Activated B cell treated with CpG ODN at 0.5 μM for 24 hours (primary cell): Measurements from ENCODE around the gene SH3BP5L. TPM values are rescaled to one million over a fixed set of nuclear protein-coding genes. Genes with fewer than 3 reads are reported as not detected.
"Not testable (repeated sequence)": the region's sequence is repeated elsewhere in the genome, so short reads cannot be mapped to it uniquely, and the experiment has no call there.

Experiments
- ATAC-seq: fragments of 200-7000 bp; cut with Tn5 transposase; one replicate; pipeline ENCODE4 v1.10.0; 2021; ENCODE audit warnings: low read depth, mild to moderate bottlenecking, moderate library complexity
- CTCF ChIA-PET: fragments of 350-600 bp; sonication (Branson Sonifier 250); formaldehyde crosslinking; loops from one replicate; lab custom pipeline; 2021; ENCODE audit warnings: antibody characterized with exemption; lab: Charles Lee
- POLR2A ChIA-PET: fragments of 350-600 bp; sonication (Branson Sonifier 250); formaldehyde crosslinking; loops from one replicate; lab custom pipeline; 2021; ENCODE audit warnings: antibody characterized with exemption; lab: Charles Lee
- DNase-seq: peaks from one replicate; pipeline ENCODE4 v3.0.0; 2022
- H3K27ac Mint-ChIP-seq: one replicate; pipeline ENCODE4 v1.8.0; 2020; ENCODE audit warnings: mixed read lengths
- H3K27me3 Mint-ChIP-seq: one replicate; pipeline ENCODE4 v1.8.0; 2021; ENCODE audit warnings: mixed read lengths
- H3K36me3 Mint-ChIP-seq: one replicate; pipeline ENCODE4 v1.8.0; 2021; ENCODE audit warnings: low read depth, mixed read lengths
- H3K4me1 Mint-ChIP-seq: one replicate; pipeline ENCODE4 v1.8.0; 2021; ENCODE audit warnings: mixed read lengths
- H3K4me3 Mint-ChIP-seq: one replicate; pipeline ENCODE4 v1.8.0; 2020; ENCODE audit warnings: mild to moderate bottlenecking, mixed read lengths
- H3K9me3 Mint-ChIP-seq: one replicate; pipeline ENCODE4 v1.8.0; 2020; ENCODE audit warnings: mixed read lengths
- intact Hi-C: fragments of 100-400 bp; cut with micrococcal nuclease; formaldehyde crosslinking; loops from one replicate; pipeline ENCODE4 v1.15.1; 2024
- total RNA-seq: library from RNA; stranded (reverse); gene quantifications from 2 replicates; pipeline ENCODE4 v1.2.3, GENCODE V29; 2022
- TF ChIP-seq, protein P1 (sequence below): fragments of 200-600 bp; IDR thresholded peaks from one replicate; pipeline ENCODE4 v1.8.0; 2022; ENCODE audit warnings: antibody characterized with exemption, mild to moderate bottlenecking

The SH3BP5L gene
- total RNA-seq, 1 donor from 2014 or later = 27.3 TPM

DNA sequence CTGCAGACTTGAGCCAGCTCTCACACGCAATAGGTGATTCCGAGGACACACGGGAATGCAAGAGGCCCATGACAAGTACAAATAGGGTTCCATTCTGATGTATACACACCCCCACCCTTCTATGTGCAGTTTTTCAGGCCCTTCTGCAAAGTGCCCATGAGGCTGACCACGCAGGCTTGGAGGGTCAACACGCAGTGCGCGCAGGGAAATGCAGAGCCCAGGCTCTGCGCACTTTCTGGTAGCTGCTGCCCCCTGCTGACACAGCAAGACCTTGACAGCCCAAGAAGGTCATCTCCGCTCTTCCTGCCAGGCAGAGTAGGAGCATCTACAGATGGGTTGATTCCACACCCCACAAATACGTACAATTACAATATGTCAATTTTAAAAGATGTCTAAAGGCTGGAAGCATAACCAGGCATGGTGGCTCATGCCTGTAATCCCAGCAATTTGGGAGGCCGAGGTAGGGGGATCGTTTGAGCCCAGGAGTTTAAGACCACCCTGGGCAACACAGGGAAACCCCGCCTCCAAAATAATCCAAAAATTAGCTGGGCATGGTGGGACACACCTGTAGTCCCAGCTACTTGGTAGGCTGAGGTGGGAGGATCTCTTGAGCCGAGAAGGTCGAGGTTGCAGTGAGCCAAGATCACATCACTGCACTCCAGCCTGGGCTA is 18.5 kb downstream of the SH3BP5L start:
- peak overlapping the region; percentile 24 for H3K4me3 Mint-ChIP-seq
- TF ChIP-seq, protein P1, sequence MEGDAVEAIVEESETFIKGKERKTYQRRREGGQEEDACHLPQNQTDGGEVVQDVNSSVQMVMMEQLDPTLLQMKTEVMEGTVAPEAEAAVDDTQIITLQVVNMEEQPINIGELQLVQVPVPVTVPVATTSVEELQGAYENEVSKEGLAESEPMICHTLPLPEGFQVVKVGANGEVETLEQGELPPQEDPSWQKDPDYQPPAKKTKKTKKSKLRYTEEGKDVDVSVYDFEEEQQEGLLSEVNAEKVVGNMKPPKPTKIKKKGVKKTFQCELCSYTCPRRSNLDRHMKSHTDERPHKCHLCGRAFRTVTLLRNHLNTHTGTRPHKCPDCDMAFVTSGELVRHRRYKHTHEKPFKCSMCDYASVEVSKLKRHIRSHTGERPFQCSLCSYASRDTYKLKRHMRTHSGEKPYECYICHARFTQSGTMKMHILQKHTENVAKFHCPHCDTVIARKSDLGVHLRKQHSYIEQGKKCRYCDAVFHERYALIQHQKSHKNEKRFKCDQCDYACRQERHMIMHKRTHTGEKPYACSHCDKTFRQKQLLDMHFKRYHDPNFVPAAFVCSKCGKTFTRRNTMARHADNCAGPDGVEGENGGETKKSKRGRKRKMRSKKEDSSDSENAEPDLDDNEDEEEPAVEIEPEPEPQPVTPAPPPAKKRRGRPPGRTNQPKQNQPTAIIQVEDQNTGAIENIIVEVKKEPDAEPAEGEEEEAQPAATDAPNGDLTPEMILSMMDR = peak; percentile 96
- no peaks in the 10 kb centered on the region for H3K27me3 Mint-ChIP-seq
- peaks cover 5% of the 10 kb centered on the region for H3K9me3 Mint-ChIP-seq
- ChIA-PET CTCF (interaction anchor here (0.6 to 7.2 kb wide), 17 partner anchors 11 to 564 kb away, joined by 3 to 218 read pairs (median 6); partner anchors contain the start of genes OR14I1 and SH3BP5L), POLR2A (interaction anchor here (0.6 to 3.4 kb wide), 4 partner anchors 14 to 286 kb away, joined by 3 to 26 read pairs (median 12); no protein-coding TSS in a partner anchor)
- ATAC-seq (peak; percentile 53), DNase-seq (peak; percentile 58)
- H3K36me3 Mint-ChIP-seq = peaks cover 19% of the 10 kb centered on the region
- H3K4me1 Mint-ChIP-seq = peaks cover 54% of the 10 kb centered on the region
- H3K27ac Mint-ChIP-seq = peak overlapping the region; percentile 97
- intact Hi-C loops = loop anchor here (1.0 to 5.0 kb wide), 5 partner anchors 104 to 1125 kb away; no protein-coding TSS in a partner anchor

DNA sequence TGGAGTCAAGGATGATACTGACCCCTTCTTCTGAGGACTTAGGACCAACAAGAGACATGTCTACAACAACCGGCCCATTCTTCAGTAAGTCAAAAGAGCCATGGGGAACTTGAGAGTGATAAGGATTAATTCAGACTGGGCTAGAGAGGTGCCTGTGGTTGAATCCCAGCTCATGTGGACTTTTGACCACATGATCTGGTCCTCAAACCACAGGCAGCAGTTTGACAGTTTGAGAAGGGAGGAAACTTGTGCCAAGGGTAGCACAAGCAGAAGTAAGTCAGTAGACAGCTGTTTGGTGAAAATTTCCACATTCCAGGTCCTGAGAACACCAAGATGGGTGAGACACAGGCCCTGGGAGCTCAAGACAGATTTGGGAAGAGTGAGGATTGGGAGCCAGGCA is 19.8 kb downstream of the SH3BP5L start:
- H3K27me3 Mint-ChIP-seq = no peaks in the 10 kb centered on the region
- intact Hi-C loops = loop anchor here (1.0 to 5.0 kb wide), 6 partner anchors 14 to 1124 kb away; no protein-coding TSS in a partner anchor
- H3K27ac Mint-ChIP-seq = peak overlapping the region; percentile 97
- POLR2A ChIA-PET = interaction anchor here (0.7 to 3.4 kb wide), 11 partner anchors 12 to 184 kb away, joined by 3 to 26 read pairs (median 9); partner anchors contain the start of genes SH3BP5L and ZNF672
- ATAC-seq (no peak), DNase-seq (no peak)
- H3K9me3 Mint-ChIP-seq = peaks cover 13% of the 10 kb centered on the region
- peaks cover 16% of the 10 kb centered on the region for H3K36me3 Mint-ChIP-seq
- H3K4me1 Mint-ChIP-seq = peaks cover 62% of the 10 kb centered on the region
- TF ChIP-seq, protein P1 = no peak
- CTCF ChIA-PET = interaction anchor here (1.0 to 7.2 kb wide), 18 partner anchors 10 to 562 kb away, joined by 3 to 218 read pairs (median 14); partner anchors contain the start of gene SH3BP5L
- H3K4me3 Mint-ChIP-seq = peak overlapping the region; percentile 15

DNA sequence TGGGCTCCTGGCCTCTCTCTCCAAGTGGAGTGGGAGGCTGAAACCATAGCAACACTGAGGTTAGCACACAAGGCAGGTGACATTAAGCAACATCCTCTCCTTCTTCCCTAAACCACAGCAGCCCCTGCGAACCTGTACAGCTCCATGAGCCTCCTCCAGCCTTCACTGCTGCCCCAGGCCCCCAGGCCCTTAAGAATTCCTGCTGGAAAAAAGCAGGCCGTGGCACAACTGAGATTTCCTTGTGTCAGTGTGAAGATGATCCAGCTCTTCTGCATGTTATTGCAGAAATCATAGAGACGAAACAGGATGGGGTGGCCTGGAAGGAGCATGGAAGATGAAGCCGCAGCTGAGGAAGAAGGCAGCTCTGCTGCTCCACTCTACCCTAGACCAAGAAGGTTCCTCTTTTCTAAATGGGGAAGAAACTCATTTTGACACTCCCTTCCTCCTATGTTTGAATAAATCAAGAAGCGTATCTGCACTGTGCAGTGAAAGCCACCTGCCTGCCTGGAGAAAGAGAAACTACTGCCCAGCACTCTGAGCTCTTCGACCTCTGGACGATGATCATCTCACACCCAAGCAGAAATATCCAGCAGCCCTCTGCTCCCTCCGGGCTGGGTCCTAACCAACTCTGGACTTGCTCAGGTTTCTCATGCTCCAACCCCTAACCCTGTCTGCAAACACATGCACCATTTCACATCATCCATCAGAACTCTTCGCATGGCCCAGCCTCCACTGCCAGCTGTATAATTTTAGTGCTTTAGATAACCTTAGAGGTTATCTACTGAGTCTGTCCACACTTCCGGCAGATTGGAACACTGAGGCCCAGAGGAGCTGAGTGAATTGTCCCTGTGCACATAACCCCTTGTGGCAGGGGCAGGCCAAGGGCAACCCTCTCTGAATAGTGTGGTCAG is 20.7 kb downstream of the SH3BP5L start:
- intact Hi-C loops = loop anchor here (1.0 to 5.0 kb wide), 5 partner anchors 13 to 1123 kb away; no protein-coding TSS in a partner anchor
- H3K4me1 Mint-ChIP-seq = peaks cover 61% of the 10 kb centered on the region
- H3K4me3 Mint-ChIP-seq = peak overlapping the region; percentile 80
- H3K9me3 Mint-ChIP-seq = peaks cover 13% of the 10 kb centered on the region
- no peaks in the 10 kb centered on the region for H3K27me3 Mint-ChIP-seq
- ChIA-PET POLR2A (interaction anchor here (0.6 to 3.4 kb wide), 18 partner anchors 11 to 185 kb away, joined by 3 to 26 read pairs (median 7); partner anchors contain the start of genes SH3BP5L and ZNF672), CTCF (interaction anchor here (0.9 to 7.2 kb wide), 18 partner anchors 9 to 562 kb away, joined by 3 to 218 read pairs (median 14); partner anchors contain the start of genes SH3BP5L and ZNF692)
- H3K36me3 Mint-ChIP-seq = peaks cover 11% of the 10 kb centered on the region
- ATAC-seq (peak; percentile 93), DNase-seq (peak; percentile 37)
- peak overlapping the region; percentile 97 for H3K27ac Mint-ChIP-seq
- TF ChIP-seq, protein P1 = no peak

DNA sequence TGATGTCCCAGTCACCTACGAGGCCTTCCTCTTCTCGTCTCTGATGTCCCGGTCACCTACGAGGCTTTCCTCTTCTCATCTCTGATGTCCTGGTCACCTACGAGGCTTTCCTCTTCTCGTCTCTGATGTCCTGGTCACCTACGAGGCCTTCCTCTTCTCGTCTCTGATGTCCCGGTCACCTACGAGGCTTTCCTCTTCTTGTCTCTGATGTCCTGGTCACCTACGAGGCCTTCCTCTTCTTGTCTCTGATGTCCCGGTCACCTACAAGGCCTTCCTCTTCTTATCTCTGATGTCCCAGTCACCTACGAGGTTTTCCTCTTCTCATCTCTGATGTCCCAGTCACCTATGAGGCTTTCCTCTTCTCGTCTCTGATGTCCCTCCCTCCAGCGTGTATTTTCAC is 22.2 kb downstream of the SH3BP5L start:
- H3K27me3 Mint-ChIP-seq, intact Hi-C loops, DNase-seq, H3K4me3 Mint-ChIP-seq, ATAC-seq, H3K36me3 Mint-ChIP-seq: not testable (repeated sequence)
- Mint-ChIP-seq H3K4me1 (peaks cover 63% of the 10 kb centered on the region), H3K9me3 (peaks cover 15% of the 10 kb centered on the region), H3K27ac (peak overlapping the region; percentile 97)
- CTCF ChIA-PET = interaction anchor here (3.7 to 7.2 kb wide), 3 partner anchors 8 to 183 kb away, joined by 23 to 218 read pairs (median 45); no protein-coding TSS in a partner anchor
- POLR2A ChIA-PET = interaction anchor here (2.6 kb wide), 1 partner anchor 12 kb away, joined by 22 read pairs; no protein-coding TSS in a partner anchor

DNA sequence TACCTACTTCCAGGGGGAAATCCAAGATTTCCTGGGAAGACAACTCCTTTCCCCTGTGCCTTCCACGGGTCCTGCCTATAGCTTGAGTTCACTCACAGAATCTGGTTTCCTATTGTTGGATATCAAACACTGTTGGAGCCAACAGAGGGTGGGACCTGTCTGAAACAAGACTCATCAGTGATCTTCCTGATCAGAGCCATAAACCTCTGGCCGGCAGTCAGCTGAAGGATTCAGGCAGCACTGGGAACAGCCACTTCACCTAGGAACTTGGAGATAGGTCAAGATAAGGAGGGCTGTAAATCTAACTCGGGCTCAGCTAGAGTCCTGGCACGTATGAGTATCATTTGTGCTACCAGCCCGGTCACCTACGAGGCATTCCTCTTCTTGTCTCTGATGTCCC is 23.3 kb downstream of the SH3BP5L start:
- ChIA-PET POLR2A (interaction anchor here (1.1 kb wide), 1 partner anchor 56 kb away, joined by 4 read pairs; the partner anchor contains the start of gene ZNF692), CTCF (no interaction called here)
- intact Hi-C loops = no loop called here
- TF ChIP-seq, protein P1 = no peak
- peaks cover 22% of the 10 kb centered on the region for H3K9me3 Mint-ChIP-seq
- ATAC-seq (no peak), DNase-seq (no peak)
- peaks cover 63% of the 10 kb centered on the region for H3K4me1 Mint-ChIP-seq
- no peak overlapping the region for H3K4me3 Mint-ChIP-seq
- no peak overlapping the region for H3K27ac Mint-ChIP-seq
- H3K27me3 Mint-ChIP-seq = no peaks in the 10 kb centered on the region
- peaks cover 13% of the 10 kb centered on the region for H3K36me3 Mint-ChIP-seq
